Keratinocyte (primary cell): ENCODE measurements around the gene EMX1. TPM values are rescaled to one million over a fixed set of nuclear protein-coding genes. Genes with fewer than 3 reads are reported as not detected.

ENCODE experiments used
- DNase-seq: peaks from one replicate; pipeline ENCODE4 v3.0.0-alpha.2; 2011; ENCODE audit warnings: low read depth, missing footprints, low spot score
- FAIRE-seq: peaks from 2 replicates; lab custom pipeline; 2011; peaks lifted over from hg19 to GRCh38; lab: Jason Lieb, UNC
- H2AFZ ChIP-seq: 2 replicates; pipeline ENCODE4 v1.6.0; 2012; ENCODE audit warnings: low read length, control low read depth, inconsistent platforms; ENCODE audit not compliant: control insufficient read depth
- H3K27ac ChIP-seq: 2 replicates; pipeline ENCODE4 v1.5.1; 2011; ENCODE audit warnings: low read length; ENCODE audit not compliant: control insufficient read depth, insufficient read depth
- H3K27me3 ChIP-seq: 3 replicates; pipeline ENCODE4 v1.6.0; 2011; ENCODE audit warnings: low read length; ENCODE audit not compliant: control insufficient read depth, insufficient read depth; ENCODE audit errors: extremely low read depth
- H3K36me3 ChIP-seq, 2 experiments: 2 replicates in 1 of 2; 3 replicates in 1 of 2; pipeline ENCODE4 v1.5.1; 2011; ENCODE audit warnings: low read length in 2 of 2, mild to moderate bottlenecking in 1 of 2; ENCODE audit not compliant: control insufficient read depth in 2 of 2, insufficient read depth in 2 of 2; ENCODE audit errors: extremely low read depth in 1 of 2
- H3K4me1 ChIP-seq: 3 replicates; pipeline ENCODE4 v1.5.1; 2011; ENCODE audit warnings: low read length; ENCODE audit not compliant: control insufficient read depth, insufficient read depth; ENCODE audit errors: extremely low read depth
- H3K4me2 ChIP-seq: 3 replicates; pipeline ENCODE4 v1.6.0; 2011; ENCODE audit warnings: low read depth, low read length; ENCODE audit not compliant: control insufficient read depth, insufficient read depth; ENCODE audit errors: extremely low read depth
- H3K4me3 ChIP-seq, 3 experiments: fragments of 200-600 bp in 1 of 3; sonication (generic) in 1 of 3; 2 replicates in 2 of 3; 3 replicates in 1 of 3; pipeline ENCODE4 v1.5.1; 2011 to 2016; ENCODE audit warnings: low read length in 3 of 3, mild to moderate bottlenecking in 3 of 3, control low read depth in 2 of 3, inconsistent platforms in 1 of 3, low read depth in 1 of 3, mixed read lengths in 1 of 3, mixed run types in 1 of 3, moderate library complexity in 1 of 3; ENCODE audit not compliant: control insufficient read depth in 2 of 3, insufficient read depth in 2 of 3; ENCODE audit errors: extremely low read depth in 1 of 3
- H3K79me2 ChIP-seq: 2 replicates; pipeline ENCODE4 v1.6.0; 2012; ENCODE audit warnings: low read length; ENCODE audit not compliant: control insufficient read depth, insufficient read depth
- H3K9ac ChIP-seq: 3 replicates; pipeline ENCODE4 v1.6.0; 2011; ENCODE audit warnings: low read length; ENCODE audit not compliant: control insufficient read depth, insufficient read depth; ENCODE audit errors: extremely low read depth
- H3K9me1 ChIP-seq: 3 replicates; pipeline ENCODE4 v1.6.0; 2011; ENCODE audit warnings: low read length; ENCODE audit not compliant: control insufficient read depth, insufficient read depth; ENCODE audit errors: extremely low read depth
- H3K9me3 ChIP-seq: 2 replicates; pipeline ENCODE4 v1.5.1; 2012; ENCODE audit warnings: low read depth, low read length; ENCODE audit not compliant: control insufficient read depth
- H4K20me1 ChIP-seq: 3 replicates; pipeline ENCODE4 v1.6.0; 2011; ENCODE audit warnings: low read length; ENCODE audit not compliant: control insufficient read depth, insufficient read depth; ENCODE audit errors: extremely low read depth
- EZH2 ChIP-seq: IDR thresholded peaks from one replicate; pipeline ENCODE4 v1.6.1; 2012; ENCODE audit warnings: inconsistent platforms, mild to moderate bottlenecking, low read length, moderate library complexity
- dilution Hi-C: fragments of 300-500 bp; cut with MboI; formaldehyde crosslinking; loops from one replicate; pipeline ENCODE4 v1.7.0; 2020; ENCODE audit warnings: low sequenced_read_pairs; ENCODE audit not compliant: extremely low pct_ligation_motif_present
- polyA plus RNA-seq, 5 experiments: library from polyadenylated mRNA; depleted of rRNA in 3 of 5; stranded (reverse) in 3 of 5; stranded (forward) in 1 of 5; unstranded in 1 of 5; fragments of >200 nt; gene quantifications; 1 replicate in 1 of 5; 2 replicates in 3 of 5; 3 replicates in 1 of 5; pipeline versions ENCODE4 v1.2.1 to v1.2.3, GENCODE V29; 2011 to 2012; ENCODE audit warnings: missing spikeins in 2 of 5, low read depth in 1 of 5, low replicate concordance in 1 of 5
- TF ChIP-seq, protein P1 (sequence below), 3 experiments: IDR thresholded peaks in 1 of 3; conservative IDR thresholded peaks in 1 of 3; optimal IDR thresholded peaks in 1 of 3; 2 replicates in 2 of 3; 3 replicates in 1 of 3; pipeline versions ENCODE3 to v1.5.1; 2011; ENCODE audit warnings: low read length in 3 of 3, mild to moderate bottlenecking in 3 of 3, moderate library complexity in 2 of 3, control low read depth in 1 of 3, inconsistent platforms in 1 of 3; ENCODE audit not compliant: insufficient read depth in 2 of 3; ENCODE audit errors: extremely low read depth in 1 of 3

The EMX1 gene
- polyA plus RNA-seq, 1 donor (not counting 4 experiments of a cell fraction or from before 2014, with no cell fraction given): not detected

DNA sequence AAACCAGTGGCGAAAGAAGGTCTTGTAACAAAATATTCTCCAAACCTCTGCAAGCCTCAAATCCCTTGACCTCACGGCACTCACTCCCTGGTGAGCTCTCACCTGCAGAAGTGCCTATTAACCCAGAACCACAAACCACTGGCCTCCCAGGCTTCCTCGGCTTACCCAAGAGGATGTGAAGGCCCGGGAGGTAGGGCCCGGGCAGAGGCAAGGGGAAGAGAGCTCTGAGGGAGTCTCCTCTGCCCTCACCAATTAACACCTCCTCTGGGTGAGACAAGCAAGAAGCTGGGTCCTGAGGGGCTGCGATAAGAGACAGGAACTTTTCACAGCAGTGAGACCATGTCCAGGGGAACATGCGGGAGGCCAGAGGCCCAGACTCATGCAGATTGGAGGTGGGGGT is 53.7 kb downstream of the EMX1 start:
- Histone ChIP-seq H3K4me3 (no peak overlapping the region), H3K9ac (no peak overlapping the region), H3K9me3 (no peaks in the 10 kb centered on the region), H3K9me1 (no peaks in the 10 kb centered on the region), H3K36me3 (peaks cover 0 to 1% of the 10 kb centered on the region in 2 experiments), H3K4me2 (no peak overlapping the region), H2AFZ (no peak overlapping the region), H3K27ac (no peak overlapping the region), H3K27me3 (no peaks in the 10 kb centered on the region), H3K4me1 (no peaks in the 10 kb centered on the region), H4K20me1 (peaks cover 2% of the 10 kb centered on the region), H3K79me2 (no peaks in the 10 kb centered on the region)
- no peak for TF ChIP-seq EZH2
- TF ChIP-seq, protein P1, sequence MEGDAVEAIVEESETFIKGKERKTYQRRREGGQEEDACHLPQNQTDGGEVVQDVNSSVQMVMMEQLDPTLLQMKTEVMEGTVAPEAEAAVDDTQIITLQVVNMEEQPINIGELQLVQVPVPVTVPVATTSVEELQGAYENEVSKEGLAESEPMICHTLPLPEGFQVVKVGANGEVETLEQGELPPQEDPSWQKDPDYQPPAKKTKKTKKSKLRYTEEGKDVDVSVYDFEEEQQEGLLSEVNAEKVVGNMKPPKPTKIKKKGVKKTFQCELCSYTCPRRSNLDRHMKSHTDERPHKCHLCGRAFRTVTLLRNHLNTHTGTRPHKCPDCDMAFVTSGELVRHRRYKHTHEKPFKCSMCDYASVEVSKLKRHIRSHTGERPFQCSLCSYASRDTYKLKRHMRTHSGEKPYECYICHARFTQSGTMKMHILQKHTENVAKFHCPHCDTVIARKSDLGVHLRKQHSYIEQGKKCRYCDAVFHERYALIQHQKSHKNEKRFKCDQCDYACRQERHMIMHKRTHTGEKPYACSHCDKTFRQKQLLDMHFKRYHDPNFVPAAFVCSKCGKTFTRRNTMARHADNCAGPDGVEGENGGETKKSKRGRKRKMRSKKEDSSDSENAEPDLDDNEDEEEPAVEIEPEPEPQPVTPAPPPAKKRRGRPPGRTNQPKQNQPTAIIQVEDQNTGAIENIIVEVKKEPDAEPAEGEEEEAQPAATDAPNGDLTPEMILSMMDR (optimal IDR thresholded peaks at IDR 0.05 in 1 of 3, IDR thresholded peaks at IDR 0.05 in 1 of 3, conservative IDR thresholded peaks at IDR 0.05 in 1 of 3; ENCODE audit: extremely low read depth in 1 of 3, insufficient read depth in 2 of 3, low read length in 3 of 3): no peak
- no peak for FAIRE-seq
- DNase-seq: no peak
- dilution Hi-C loops: no loop called here

- dilution Hi-C loops: no loop called here
- peaks cover 0 to 1% of the 10 kb centered on the region in 2 experiments for H3K36me3 ChIP-seq
- DNase-seq (no peak), FAIRE-seq (no peak)
- no peak overlapping the region for H3K4me3 ChIP-seq
- H3K9ac ChIP-seq: no peak overlapping the region
- H3K9me3 ChIP-seq: no peaks in the 10 kb centered on the region
- H3K79me2 ChIP-seq: no peaks in the 10 kb centered on the region
- H3K9me1 ChIP-seq: no peaks in the 10 kb centered on the region
- no peak overlapping the region for H2AFZ ChIP-seq
- H4K20me1 ChIP-seq: peaks cover 2% of the 10 kb centered on the region
- no peaks in the 10 kb centered on the region for H3K4me1 ChIP-seq
- TF ChIP-seq, protein P1 (optimal IDR thresholded peaks at IDR 0.05 in 1 of 3, IDR thresholded peaks at IDR 0.05 in 1 of 3, conservative IDR thresholded peaks at IDR 0.05 in 1 of 3; ENCODE audit: extremely low read depth in 1 of 3, insufficient read depth in 2 of 3, low read length in 3 of 3): no peak
- no peak for TF ChIP-seq EZH2
- H3K27ac ChIP-seq: no peak overlapping the region
- H3K27me3 ChIP-seq: no peaks in the 10 kb centered on the region
- no peak overlapping the region for H3K4me2 ChIP-seq
Observed at GRCh38 chr2:72972352-72973136, 55.2 kb downstream of the EMX1 start.
